ENCODE results near the gene KLRC3.
A peak's percentile ranks its signal among the peaks of the same experiment; 100 is the strongest.

The KLRC3 gene

GRCh38 chr12:10363914-10364814 lies 56.2 kb downstream of the KLRC3 start:
- ATAC-seq, result peak; percentile 57

GRCh38 chr12:10363658-10363913 lies 56.8 kb downstream of the KLRC3 start:
- no peak for TF ChIP-seq POU6F1 (CRISPR knock-in tag; IDR thresholded peaks at IDR 0.05; ENCODE audit: borderline replicate concordance, low read depth)
- TF ChIP-seq OSR1 (CRISPR knock-in tag; IDR thresholded peaks at IDR 0.05), result no peak
- TF ChIP-seq CREB5 (CRISPR knock-in tag; IDR thresholded peaks at IDR 0.05; ENCODE audit: low read depth), result no peak
- TF ChIP-seq TSHZ2 (CRISPR knock-in tag; IDR thresholded peaks at IDR 0.05), result no peak
- no peak for TF ChIP-seq ZNF70 (CRISPR knock-in tag; IDR thresholded peaks at IDR 0.05)
- no peak for TF ChIP-seq TCF4 (CRISPR knock-in tag; IDR thresholded peaks at IDR 0.05; ENCODE audit: borderline replicate concordance)
- no peak for TF ChIP-seq RARB (CRISPR knock-in tag; IDR thresholded peaks at IDR 0.05)
- no peak for TF ChIP-seq GLIS3 (CRISPR knock-in tag; IDR thresholded peaks at IDR 0.05)
- no peak for TF ChIP-seq ARNTL (CRISPR knock-in tag; IDR thresholded peaks at IDR 0.05; ENCODE audit: borderline replicate concordance, low read depth)
- TF ChIP-seq PPARA (CRISPR knock-in tag; IDR thresholded peaks at IDR 0.05; ENCODE audit: borderline replicate concordance), result no peak
- no peak for TF ChIP-seq ZNF565 (CRISPR knock-in tag; conservative IDR thresholded peaks at IDR 0.05; ENCODE audit: low read depth)
- no peak for TF ChIP-seq ZNF8 (CRISPR knock-in tag; IDR thresholded peaks at IDR 0.05)
- no peak for TF ChIP-seq ESRRG (CRISPR knock-in tag; IDR thresholded peaks at IDR 0.05)
- TF ChIP-seq PATZ1 (CRISPR knock-in tag; IDR thresholded peaks at IDR 0.05; ENCODE audit: borderline replicate concordance), result no peak
- no peak for ATAC-seq

More at GRCh38 chr12:10363914-10364814, 56.2 kb downstream of the KLRC3 start:
- TF ChIP-seq ZFP30 (CRISPR knock-in tag; IDR thresholded peaks at IDR 0.05) (no peak), POU6F1 (CRISPR knock-in tag; IDR thresholded peaks at IDR 0.05; ENCODE audit: borderline replicate concordance, low read depth) (no peak), ZNF565 (CRISPR knock-in tag; conservative IDR thresholded peaks at IDR 0.05; ENCODE audit: low read depth) (no peak), ZC3H10 (CRISPR knock-in tag; IDR thresholded peaks at IDR 0.05) (no peak)

- no peak for ATAC-seq
- TF ChIP-seq RARB (CRISPR knock-in tag; IDR thresholded peaks at IDR 0.05) (no peak), POU6F1 (CRISPR knock-in tag; IDR thresholded peaks at IDR 0.05; ENCODE audit: borderline replicate concordance, low read depth) (no peak), ZC3H10 (CRISPR knock-in tag; IDR thresholded peaks at IDR 0.05) (no peak), ARNTL (CRISPR knock-in tag; IDR thresholded peaks at IDR 0.05; ENCODE audit: borderline replicate concordance, low read depth) (no peak), PPARA (CRISPR knock-in tag; IDR thresholded peaks at IDR 0.05; ENCODE audit: borderline replicate concordance) (no peak), CSRNP3 (CRISPR knock-in tag; IDR thresholded peaks at IDR 0.05) (no peak), CSDC2 (CRISPR knock-in tag; IDR thresholded peaks at IDR 0.05) (no peak), TOX (CRISPR knock-in tag; IDR thresholded peaks at IDR 0.05; ENCODE audit: borderline replicate concordance) (no peak), SNAI2 (CRISPR knock-in tag; IDR thresholded peaks at IDR 0.05) (no peak), ISL1 (CRISPR knock-in tag; IDR thresholded peaks at IDR 0.05) (no peak), ZNF8 (CRISPR knock-in tag; IDR thresholded peaks at IDR 0.05) (no peak), ZFP30 (CRISPR knock-in tag; IDR thresholded peaks at IDR 0.05) (no peak), CREB5 (CRISPR knock-in tag; IDR thresholded peaks at IDR 0.05; ENCODE audit: low read depth) (no peak)
These were observed 57.4 kb downstream of the KLRC3 start for GRCh38 chr12:10362828-10363657.

Measured in SK-N-SH treated with all-trans-retinoic acid at 6 μM for 48 hours (cell line).